PFSK-1 (cell line): ENCODE measurements around the gene FAM136A.

Source experiments
- POLR2AphosphoS5 ChIP-seq: IDR thresholded peaks from 2 replicates; pipeline ENCODE4 v1.6.1; 2012; ENCODE audit warnings: low read depth, mild to moderate bottlenecking, control low read depth, low read length, moderate library complexity
- SIN3A ChIP-seq: IDR thresholded peaks from 2 replicates; pipeline ENCODE4 v1.6.1; 2012; ENCODE audit warnings: mild to moderate bottlenecking, low read length, moderate library complexity, borderline replicate concordance; ENCODE audit not compliant: insufficient read depth
- TAF1 ChIP-seq: IDR thresholded peaks from 2 replicates; pipeline ENCODE4 v1.6.1; 2012; ENCODE audit warnings: low read length, control low read depth, borderline replicate concordance; ENCODE audit not compliant: insufficient read depth
- TF ChIP-seq, protein P1 (sequence below), 2 experiments: IDR thresholded peaks; 2 replicates each; pipeline versions ENCODE4 v1.6.1 to v1.8.0; 2011 to 2012; ENCODE audit warnings: low read depth in 2 of 2, low read length in 2 of 2, control low read depth in 1 of 2, inconsistent platforms in 1 of 2, mild to moderate bottlenecking in 1 of 2, moderate library complexity in 1 of 2; ENCODE audit not compliant: insufficient read depth in 1 of 2

DNA sequence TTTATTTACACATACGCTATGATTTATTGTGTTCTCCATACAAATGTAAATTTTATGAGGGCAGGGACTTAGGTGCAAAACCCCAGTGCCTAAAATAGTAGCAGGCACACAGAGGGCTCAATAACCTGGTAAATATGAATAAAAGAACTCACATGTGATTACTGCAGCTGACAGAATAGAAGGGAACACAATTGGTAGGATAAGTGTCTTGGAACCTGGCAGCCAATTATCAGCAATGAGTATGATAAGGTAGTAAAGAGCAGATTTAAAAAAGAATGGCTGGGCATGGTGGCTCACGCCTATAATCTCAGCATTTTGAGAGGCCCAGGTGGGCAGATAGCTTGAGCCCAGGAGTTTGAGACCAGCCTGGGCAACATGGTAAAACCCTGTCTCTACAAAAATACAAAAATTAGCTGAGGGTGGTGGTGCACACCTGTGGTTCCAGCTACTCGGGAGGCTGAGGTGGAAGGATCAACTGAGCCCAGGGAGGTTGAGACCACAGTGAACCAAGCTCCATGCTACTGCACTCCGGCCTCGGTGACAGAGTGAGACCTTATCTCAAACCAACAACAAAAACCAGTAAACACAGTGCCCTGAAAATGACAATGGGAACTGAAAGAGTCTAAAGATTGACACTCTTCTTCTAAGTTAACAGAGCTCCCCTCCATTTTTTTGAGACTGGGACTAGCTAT is 18.2 kb downstream of the FAM136A start:
- TF ChIP-seq POLR2AphosphoS5 (no peak), TAF1 (no peak), SIN3A (no peak)
- TF ChIP-seq, protein P1, sequence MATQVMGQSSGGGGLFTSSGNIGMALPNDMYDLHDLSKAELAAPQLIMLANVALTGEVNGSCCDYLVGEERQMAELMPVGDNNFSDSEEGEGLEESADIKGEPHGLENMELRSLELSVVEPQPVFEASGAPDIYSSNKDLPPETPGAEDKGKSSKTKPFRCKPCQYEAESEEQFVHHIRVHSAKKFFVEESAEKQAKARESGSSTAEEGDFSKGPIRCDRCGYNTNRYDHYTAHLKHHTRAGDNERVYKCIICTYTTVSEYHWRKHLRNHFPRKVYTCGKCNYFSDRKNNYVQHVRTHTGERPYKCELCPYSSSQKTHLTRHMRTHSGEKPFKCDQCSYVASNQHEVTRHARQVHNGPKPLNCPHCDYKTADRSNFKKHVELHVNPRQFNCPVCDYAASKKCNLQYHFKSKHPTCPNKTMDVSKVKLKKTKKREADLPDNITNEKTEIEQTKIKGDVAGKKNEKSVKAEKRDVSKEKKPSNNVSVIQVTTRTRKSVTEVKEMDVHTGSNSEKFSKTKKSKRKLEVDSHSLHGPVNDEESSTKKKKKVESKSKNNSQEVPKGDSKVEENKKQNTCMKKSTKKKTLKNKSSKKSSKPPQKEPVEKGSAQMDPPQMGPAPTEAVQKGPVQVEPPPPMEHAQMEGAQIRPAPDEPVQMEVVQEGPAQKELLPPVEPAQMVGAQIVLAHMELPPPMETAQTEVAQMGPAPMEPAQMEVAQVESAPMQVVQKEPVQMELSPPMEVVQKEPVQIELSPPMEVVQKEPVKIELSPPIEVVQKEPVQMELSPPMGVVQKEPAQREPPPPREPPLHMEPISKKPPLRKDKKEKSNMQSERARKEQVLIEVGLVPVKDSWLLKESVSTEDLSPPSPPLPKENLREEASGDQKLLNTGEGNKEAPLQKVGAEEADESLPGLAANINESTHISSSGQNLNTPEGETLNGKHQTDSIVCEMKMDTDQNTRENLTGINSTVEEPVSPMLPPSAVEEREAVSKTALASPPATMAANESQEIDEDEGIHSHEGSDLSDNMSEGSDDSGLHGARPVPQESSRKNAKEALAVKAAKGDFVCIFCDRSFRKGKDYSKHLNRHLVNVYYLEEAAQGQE (IDR thresholded peaks at IDR 0.05; ENCODE audit: insufficient read depth in 1 of 2, low read depth in 2 of 2, low read length in 2 of 2): no peak
